ENCODE measurements around the gene DUSP16.

The DUSP16 gene

DNA sequence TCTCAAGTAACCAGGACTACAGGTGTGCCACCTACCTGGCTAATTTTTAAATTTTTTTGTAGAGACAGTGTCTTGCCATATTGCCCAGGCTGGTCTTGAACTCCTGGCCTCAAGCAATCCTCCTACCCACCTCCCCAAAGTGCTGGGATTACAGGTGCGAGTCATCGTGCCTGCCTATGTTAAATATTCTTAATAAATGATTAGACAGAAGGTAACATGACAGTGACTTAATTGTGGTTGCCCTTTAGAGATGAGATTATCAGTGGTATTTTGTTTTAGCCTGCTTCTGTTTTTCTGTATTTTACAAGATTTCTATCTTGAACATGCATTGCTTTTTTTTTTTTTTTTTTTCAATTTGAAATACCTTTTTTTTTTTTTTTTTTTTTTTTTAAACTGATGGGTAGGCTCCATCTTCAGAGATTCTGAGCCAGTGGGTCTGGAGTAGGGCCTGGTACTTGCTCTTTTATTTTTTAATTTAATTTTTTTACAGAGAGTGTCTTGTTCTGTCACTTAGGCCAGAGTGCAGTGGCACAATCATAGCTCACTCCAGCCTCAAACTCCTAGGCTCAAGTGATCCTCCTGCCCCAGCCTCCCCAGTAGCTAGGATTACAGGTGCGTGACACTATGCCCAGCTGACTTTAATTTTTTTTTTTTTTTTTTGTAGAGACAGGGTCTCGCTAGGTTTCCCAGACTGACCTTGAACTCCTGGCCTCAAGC is 117.3 kb downstream of the DUSP16 start:
- DNase-seq: no peak

DNA sequence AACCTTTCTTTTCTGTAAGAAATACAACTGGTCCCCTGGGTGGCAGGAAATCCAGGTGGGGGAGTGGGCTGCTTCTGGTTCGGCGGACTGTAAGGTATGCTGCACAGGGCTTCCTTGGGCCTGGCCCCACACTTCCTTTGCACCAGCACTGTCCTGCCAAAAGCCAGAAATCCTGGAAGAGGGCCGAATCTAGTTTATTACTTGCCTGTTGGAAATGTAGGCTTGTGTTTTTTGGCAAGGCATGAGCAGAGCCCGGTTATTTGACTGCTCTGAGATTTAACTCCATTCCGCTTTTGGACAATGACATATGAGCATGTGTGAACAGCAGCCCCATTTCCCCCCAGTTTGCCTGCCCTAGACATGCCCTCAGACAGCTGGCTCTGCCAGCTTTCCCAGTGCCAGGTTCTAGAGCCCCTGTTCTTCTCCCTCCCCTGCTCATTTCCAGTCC is 119.2 kb downstream of the DUSP16 start:
- no peak for DNase-seq

DNA sequence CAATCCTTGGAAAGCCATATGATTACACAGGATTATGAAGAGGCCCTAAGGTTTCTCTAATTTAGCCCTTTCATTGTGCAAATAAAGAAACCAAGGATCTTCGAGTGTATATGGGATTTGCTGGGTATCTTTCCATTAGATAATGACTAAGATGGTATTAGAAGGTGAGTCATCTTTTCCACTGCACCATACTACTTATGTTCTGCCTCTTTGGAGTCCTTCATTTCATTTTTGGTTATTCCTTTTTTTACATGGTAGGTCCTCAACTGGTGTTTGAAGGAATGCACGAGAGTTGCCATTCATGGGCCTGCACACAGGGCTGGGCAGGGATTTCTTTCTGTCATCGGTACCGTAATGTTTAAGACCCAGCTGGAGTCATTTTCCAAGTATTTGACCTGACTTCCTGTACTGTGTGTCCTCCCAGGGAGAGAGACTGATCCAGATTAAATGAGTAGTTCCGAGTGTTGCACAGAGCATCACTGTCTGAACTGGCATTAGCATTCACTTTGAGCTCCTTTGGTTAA is 120.1 kb downstream of the DUSP16 start:
- DNase-seq: no peak

DNA sequence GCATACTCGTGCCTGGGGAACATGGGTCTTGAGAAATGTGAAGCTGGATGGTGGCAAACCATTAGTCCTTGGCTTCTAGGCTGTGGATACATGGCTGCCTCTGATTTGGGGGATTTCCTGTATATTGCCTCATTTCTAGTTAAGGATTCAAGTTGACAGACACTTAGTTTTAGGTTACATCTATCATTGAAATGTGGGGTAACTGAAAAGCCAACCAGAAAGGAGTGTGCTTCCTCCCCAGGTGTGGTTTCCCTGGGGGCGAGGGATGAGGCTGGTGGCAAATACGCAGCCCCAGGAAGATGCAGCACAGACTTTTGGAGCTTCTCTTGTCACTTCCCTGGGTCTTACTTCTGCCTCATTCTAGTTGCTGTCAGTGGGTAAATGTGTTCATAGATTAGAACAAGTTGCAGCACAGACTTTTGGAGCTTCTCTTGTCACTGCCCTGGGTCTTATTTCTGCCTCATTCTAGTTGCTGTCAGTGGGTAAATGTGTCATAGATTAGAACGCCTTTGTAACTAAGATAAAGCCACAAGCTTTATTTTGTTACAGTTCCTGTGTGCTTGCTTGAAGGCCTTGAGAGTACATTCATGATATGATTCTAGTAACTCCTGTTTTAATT is 120.7 kb downstream of the DUSP16 start:
- no peak for DNase-seq

DNA sequence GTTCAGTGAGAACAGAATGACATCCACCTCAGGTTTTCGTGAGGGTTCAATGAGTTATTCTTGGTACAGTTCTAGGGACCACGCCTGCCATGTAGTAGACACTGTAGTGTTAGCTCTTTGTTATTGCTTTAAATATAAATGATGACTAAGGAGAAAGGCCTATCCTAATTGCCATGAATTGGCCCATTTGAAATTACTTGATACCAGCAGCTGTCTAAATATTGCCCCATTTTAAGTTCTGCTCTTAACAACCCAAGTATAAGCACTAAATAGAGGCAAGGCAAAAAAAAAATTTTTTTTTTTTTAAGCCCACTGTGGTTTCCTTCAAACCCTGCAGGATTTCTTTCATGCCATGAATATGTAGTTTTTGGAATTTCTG is 121.2 kb downstream of the DUSP16 start:
- DNase-seq: no peak

DNA sequence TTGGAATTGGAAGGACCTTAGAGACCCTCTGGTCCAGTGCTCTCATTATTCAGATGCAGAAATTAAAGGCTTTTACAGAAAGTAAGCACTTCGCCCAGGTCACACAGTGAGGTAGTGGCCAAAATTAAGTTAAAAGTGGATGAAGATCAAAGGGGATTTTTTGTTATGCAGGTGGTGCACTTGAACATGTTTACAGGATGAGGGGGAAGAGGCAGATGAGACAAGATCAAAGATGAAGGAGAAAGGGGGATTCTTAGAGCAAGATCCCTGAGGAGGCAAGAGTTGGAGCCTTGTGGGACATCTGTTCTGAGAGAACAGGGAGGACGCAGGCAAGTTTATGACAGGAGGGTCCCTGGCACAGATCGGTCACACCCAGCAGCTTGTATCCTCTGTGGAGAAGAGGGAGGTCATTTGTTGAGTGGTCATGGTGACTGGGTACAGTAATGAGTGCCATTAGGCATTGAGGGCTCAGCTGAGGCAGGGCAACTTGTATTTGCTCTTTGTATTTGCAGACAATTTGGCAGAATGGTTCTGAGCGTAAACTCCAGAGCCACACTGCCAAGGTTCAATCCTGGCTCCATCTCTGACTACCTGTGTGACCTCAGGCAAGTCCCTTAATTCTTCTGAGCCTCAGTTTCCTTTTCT is 121.8 kb downstream of the DUSP16 start:
- no peak for DNase-seq

DNA sequence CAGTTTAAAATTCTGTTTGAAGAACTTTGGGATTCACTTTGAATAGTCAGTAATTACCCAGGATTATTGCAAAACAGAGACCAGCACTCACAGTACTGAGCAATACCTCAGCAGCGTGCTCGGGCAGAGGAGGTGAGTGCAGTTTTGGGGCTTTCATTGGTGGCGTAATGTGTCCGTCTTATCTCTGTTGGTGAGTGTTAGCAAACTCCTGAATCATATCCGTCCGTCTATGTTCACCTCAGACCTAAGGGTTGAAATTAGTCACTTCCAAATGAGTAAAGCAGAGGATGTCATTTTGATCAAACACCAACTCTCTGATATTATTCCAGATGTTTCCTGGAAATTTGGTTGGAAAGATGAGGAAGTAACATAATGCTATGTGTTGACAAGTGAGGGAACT is 123.0 kb downstream of the DUSP16 start:
- DNase-seq: no peak

DNA sequence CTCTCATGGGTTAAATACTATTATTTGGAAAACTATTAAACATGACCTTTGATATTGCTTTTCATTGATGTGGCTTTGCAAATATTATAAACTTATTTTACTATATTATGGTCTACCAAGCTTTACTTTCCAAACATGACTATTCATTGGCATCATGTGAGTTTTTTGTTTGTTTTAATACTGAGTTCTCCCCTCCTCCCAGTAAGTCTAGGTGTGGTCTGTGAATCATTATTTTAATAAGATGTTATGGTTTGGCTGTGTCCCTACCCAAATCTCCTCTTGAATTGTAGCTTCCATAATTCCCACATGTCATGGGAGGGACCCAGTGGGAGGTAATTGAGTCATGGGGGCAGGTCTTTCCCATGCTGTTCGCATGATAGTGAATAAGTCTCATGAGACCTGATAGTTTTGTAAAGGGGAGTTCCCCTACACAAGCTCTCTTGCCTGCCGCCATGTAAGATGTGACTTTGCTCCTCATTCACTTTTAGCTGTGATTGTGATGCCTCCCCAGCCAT is 125.8 kb downstream of the DUSP16 start:
- DNase-seq: no peak

DNA sequence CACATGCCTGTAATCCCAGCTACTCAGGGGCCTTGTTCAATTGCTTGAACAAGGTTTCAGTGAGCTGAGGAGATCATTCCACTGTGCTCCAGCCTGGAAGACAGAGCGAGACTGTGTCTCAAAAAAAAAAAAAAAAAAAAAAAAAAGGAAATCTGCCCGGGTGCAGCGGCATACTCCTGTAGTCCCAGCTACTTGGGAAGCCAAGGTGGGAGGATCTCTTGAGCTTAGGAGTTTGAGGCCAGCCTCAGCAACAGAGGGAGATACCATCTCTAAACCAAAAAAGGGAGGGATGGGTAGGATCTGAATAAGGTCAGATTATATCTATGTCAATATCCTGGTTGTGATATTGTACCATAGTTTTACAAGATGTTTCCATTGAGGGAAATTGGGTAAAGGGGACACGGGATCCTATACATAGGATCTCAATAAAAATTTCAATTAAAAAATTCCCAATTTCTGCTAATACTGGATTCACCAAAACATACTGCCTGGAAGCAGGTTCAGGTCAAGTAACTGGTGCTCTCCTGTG is 129.4 kb downstream of the DUSP16 start:
- DNase-seq: no peak

DNA sequence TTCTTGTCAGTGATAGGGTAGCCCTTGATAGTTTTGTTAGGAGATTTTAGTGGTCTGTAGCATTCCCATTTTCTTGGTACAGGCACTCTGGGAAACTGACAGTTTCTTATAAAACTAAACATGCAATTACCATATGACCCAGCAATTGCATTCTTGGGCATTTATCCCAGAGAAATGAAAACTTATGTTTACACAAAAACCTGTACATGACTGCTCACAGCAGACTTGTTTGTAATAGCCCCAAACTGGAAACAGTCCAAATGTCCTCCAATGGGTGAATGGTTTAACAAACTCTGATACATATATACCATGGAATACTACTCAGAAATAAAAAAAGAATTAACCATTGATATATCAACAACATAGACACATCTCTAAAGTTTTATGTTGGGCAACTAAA is 130.3 kb downstream of the DUSP16 start:
- DNase-seq: no peak

DNA sequence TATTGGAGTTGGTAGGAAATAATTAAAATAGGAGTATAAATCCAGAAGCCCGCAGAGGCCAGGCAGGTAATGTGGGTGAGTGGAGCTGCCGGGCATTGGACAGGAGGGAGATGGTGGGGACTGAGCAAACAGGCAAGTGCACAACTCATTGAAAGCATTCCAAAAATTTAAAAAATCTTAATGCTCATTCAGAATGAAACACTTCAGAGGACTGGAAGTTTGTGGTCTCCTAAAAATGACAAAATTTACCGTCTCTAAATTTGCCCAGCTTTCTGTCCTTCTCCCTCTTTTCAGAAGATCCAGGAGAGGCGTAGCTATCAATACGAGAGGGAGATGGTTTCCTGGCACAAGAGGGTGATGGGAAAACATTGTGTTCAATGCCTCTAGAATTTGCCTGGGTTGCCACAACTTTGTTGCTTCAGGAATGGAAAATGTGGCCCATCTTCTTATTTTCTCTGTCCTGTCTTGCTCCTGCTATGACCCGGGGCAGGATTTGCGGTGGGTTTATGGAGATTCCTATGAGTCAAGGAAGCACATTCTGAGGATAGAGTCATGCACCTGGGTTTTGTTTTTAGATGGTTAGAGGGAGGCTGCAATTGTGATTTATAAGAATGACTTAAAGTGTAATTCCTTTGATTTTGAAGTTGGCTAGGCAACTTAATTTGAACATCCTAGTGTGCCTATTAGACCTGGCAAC is 133.6 kb downstream of the DUSP16 start:
- DNase-seq: no peak

DNA sequence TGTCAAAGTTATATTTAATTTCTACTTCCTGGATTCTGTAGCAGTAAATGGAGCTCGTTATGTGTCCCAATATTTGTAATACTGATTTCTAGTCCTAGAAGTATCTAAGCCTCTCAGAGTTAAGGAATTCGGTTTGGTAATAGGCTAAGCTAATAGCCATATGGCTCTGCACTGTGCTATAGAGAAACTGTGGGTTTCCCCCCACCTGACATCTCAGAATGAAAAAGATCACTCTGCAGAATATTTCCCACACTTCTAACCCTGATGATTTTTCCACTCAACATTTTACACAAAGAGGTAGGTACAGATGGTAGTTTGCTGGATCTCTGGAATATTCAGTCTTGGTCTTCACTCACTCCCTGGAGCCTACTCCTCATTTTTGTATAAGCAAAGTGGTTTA is 134.6 kb downstream of the DUSP16 start:
- no peak for DNase-seq

DNA sequence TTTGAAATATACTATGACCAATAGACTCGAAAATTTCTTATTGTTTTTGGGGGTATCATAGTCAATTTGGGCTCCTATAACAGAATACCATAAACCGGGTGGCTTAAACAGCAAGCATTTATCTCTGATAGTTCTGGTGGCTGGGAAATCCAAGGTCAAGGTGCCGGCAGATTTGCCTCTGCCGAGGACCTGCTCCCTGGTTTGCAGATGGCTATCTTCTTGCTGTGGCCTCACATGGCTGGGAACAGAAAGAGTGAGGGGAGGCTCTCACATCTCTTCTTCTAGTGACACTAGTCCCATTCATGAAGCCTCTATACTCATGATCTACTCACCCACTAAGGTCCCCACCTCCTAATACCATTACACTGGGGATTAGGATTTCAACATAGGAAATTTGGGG is 135.1 kb downstream of the DUSP16 start:
- DNase-seq: no peak

DNA sequence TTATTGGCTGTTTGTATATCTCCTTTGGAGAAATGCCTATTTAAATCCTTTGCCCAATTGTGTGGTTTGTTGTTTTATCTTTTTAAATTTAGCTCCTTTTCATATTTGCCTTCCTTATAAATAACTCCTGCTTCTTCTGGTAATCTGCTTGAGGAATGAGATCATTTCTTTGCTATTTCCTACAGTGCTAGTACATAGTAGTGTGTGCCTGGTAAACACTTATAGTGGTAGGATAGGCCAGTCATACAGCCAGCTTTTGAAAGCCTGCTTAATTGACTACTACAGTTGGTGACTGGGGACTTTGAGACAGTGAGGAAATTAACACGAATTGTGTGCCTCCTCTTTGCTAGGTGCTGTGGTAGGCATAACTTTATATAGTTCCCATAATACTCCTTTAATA is 137.0 kb downstream of the DUSP16 start:
- DNase-seq: no peak

DNA sequence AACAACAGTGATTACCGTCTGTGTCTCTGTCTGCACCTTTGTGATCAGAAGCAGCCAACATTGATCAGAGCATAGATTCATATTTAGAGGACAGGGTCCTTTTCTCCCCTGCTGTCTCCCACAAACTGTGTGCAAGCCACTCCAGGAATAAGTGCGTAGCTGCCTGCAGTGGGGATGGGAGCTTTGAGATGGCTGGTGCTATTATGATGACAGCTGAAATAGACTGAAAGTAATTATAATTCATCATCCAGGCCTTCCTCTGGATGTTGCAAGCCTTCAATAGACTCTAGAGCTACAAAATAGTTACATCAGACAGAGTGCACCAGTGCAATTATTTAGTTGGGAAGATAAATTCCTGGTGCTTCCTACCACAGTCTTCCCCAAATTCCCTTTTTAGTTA is 137.7 kb downstream of the DUSP16 start:
- no peak for DNase-seq

All from amygdala (tissue), 56 donors.